Fibroblast of lung (primary cell): ENCODE measurements around the gene TOR2A.

ENCODE experiments used
- EZH2 ChIP-seq: IDR thresholded peaks from 2 replicates; pipeline ENCODE4 v1.5.1; 2012; ENCODE audit warnings: low read length, control low read depth, mild to moderate bottlenecking; ENCODE audit errors: missing control alignments
- TF ChIP-seq, protein P1 (sequence below), 2 donors: IDR thresholded peaks in 1 of 2; conservative IDR thresholded peaks in 1 of 2; 1 replicate in 1 of 2; 2 replicates in 1 of 2; pipeline ENCODE4 v1.5.1; 2011 to 2012; ENCODE audit warnings: low read length in 2 of 2, control low read depth in 1 of 2, inconsistent platforms in 1 of 2, low read depth in 1 of 2, mild to moderate bottlenecking in 1 of 2

DNA sequence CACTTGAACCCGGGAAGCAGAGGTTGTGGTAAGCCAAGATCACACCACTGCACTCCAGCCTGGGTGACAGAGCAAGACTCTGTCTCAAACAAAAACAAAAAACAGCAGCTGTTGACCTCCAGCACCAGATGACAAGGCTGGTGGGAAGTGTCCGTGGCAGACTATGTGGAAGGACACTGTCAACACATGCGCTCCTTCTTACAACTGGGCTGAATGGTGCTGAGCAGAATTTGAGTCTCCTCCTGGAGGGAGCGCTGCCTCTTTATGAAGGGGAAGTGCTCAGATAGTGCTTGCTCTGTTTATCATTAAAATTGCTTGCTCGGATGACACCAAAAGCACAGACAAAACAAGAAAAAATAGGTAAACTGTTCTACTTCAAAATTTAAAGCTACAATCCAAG, 37.5 kb downstream of the TOR2A start:
- TF ChIP-seq, protein P1, sequence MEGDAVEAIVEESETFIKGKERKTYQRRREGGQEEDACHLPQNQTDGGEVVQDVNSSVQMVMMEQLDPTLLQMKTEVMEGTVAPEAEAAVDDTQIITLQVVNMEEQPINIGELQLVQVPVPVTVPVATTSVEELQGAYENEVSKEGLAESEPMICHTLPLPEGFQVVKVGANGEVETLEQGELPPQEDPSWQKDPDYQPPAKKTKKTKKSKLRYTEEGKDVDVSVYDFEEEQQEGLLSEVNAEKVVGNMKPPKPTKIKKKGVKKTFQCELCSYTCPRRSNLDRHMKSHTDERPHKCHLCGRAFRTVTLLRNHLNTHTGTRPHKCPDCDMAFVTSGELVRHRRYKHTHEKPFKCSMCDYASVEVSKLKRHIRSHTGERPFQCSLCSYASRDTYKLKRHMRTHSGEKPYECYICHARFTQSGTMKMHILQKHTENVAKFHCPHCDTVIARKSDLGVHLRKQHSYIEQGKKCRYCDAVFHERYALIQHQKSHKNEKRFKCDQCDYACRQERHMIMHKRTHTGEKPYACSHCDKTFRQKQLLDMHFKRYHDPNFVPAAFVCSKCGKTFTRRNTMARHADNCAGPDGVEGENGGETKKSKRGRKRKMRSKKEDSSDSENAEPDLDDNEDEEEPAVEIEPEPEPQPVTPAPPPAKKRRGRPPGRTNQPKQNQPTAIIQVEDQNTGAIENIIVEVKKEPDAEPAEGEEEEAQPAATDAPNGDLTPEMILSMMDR (conservative IDR thresholded peaks at IDR 0.05 in 1 of 2, IDR thresholded peaks at IDR 0.05 in 1 of 2; ENCODE audit: low read depth in 1 of 2, low read length in 2 of 2), result no peak
- no peak for TF ChIP-seq EZH2
